Stimulated activated CD4-positive, alpha-beta T cell treated with anti-CD3 and anti-CD28 coated beads, Interleukin-2, amount 100 ng/mL, for 24 hours (primary cell): ENCODE results near the gene LAMP5.

ENCODE experiments used
- DNase-seq, 2 donors: peaks; one replicate each; pipeline ENCODE4 v3.0.0-alpha.2; 2020

The LAMP5 gene

GRCh38 chr20:9501473-9501872, 12.9 kb upstream of the LAMP5 start:
- DNase-seq, result no peak

GRCh38 chr20:9503526-9504245, 10.7 kb upstream of the LAMP5 start:
- DNase-seq, result no peak

- no peak for DNase-seq
Observed at GRCh38 chr20:9506280-9506821, 8.0 kb upstream of the LAMP5 start.

- no peak for DNase-seq
Observed at GRCh38 chr20:9506964-9507369, 7.4 kb upstream of the LAMP5 start.

DNA sequence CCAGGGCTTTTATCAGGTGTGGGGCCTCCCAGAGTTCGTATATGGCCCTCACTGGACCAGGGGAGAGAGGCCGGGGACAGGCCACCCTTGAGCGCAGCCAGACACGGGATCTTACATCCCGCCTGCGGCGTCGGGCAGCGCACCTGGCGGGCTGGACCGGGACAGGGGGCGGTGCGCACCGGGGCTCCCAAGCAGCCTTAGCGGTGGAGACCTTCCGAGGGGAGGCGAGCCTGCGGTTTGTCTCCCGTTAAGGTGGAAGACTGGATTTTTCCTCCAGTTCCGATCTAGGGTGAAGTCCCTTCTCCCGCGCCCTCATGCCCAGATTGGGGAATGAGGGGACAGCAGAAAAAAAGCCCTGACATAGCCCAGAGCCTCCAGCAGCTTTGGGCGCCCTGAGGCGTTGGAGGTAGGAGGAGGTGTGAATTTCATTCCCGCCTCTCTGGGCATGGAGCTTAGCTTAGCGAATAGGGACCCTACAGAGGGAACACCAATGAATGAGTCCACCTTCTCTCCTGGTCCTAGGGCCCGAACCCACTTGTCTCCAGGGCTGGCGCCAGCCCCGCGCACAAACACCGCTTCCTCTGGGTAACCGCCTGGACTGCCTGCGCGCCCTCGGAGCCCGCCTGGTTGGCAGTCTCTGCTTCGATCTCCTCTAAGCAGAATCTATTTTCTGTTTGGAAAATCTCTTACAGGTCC, 6.7 kb upstream of the LAMP5 start:
- DNase-seq, result no peak

GRCh38 chr20:9508240-9508661, 6.1 kb upstream of the LAMP5 start:
- DNase-seq, result no peak

- DNase-seq, result no peak
Observed at GRCh38 chr20:9508696-9509178, 5.7 kb upstream of the LAMP5 start.

DNA sequence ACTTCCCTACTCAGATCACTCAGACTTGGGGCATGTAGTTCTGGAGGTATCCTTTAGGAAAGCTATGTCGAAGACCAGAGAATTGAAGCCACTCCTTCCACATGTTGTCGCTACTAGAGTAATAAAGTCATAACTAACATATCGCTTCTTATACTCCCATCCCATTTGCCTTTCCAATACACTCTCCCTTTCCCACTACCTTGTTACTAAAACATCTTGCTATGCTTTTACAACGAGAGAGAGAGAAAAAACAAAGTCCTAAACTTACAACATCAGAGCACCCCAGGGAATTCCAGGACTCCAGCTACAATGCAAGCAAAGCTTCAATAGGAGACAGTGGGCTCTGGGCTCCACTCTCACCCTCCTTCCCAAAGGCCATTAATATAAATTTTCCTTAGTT, 5.1 kb upstream of the LAMP5 start:
- DNase-seq, result no peak

GRCh38 chr20:9510911-9511310, 3.5 kb upstream of the LAMP5 start:
- no peak for DNase-seq

GRCh38 chr20:9514072-9514460, 324 bp upstream of the LAMP5 start:
- no peak for DNase-seq

DNA sequence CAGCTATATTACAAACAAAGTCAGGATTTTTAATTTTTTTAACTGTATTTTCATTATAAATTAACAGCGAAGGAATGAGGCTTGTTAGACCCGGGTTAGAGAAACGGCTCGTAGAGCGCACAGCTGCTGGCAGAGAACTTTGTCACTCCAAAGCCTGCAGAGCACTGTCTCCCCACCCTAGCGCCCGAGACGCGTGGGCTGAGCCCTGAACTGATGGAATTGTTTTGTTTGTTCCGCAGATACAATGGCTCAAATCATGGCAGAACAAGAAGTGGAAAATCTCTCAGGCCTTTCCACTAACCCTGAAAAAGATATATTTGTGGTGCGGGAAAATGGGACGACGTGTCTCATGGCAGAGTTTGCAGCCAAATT, 810 bp downstream of the LAMP5 start:
- no peak for DNase-seq

DNA sequence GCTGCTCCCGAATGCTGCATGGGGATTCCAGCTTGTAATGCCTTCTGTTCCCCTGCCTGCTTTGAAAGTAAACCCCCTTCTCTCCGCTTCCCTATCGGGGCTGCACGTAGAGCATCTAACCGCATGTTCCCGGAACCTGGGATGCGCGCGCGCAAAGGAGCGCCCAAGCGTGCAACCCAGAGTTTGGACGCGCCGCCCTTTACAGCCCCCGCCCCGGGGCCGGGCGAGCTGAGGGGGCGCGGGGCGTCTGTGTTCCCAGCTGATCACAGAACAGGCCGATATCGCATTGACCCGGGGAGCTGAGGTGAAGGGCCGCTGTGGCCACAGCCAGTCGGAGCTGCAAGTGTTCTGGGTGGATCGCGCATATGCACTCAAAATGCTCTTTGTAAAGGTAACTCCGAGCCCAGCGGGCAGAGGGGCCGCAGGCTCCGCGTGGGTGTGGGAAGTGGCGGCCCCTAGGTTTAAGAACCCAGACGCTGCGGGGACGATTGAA, 1.4 kb downstream of the LAMP5 start:
- no peak for DNase-seq

- DNase-seq, result no peak
Observed at GRCh38 chr20:9516234-9516871, 2.0 kb downstream of the LAMP5 start.

- no peak for DNase-seq
Observed at GRCh38 chr20:9517297-9518162, 3.1 kb downstream of the LAMP5 start.

- no peak for DNase-seq
Observed at GRCh38 chr20:9518576-9519175, 4.3 kb downstream of the LAMP5 start.

- no peak for DNase-seq
Observed at GRCh38 chr20:9520086-9520485, 5.7 kb downstream of the LAMP5 start.

DNA sequence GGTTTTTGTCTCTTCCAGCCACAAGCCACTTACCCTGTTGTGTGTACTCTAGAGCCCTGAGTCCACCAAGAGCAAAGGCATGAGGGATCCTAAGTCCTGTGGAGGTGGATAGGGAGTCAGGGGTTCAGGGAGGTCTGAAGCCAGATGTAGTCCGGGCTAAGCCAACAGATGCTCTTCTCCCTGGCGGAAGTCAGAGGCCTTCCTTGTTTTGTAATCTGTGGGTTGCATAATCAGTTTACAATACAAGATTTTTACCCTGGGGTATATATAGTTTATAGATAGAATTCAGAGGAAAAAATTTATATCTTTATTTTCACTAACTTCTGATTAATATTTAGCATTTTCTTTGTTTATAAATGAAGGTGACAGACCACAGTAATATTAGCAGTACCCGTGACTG, 9.2 kb downstream of the LAMP5 start:
- DNase-seq, result no peak

DNA sequence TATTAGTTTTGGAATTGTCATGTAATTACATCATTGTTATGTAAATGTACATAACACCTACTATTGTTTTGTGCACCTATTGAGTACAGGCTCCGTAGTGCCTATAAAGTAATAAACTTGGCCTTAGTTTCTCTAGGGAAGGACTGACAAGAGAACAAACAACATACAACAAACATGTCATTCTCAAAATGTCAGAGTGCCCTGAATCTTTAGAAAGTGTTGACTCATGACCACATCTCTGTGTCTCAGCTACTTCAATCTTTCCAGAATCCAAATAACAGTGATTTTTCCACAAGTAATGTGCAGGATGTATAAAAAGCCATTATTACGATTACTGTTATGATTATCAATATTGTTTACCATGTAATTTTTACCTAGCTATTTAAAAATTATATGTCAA, 17.2 kb downstream of the LAMP5 start:
- no peak for DNase-seq

- DNase-seq, result no peak
Observed at GRCh38 chr20:9532069-9532838, 17.9 kb downstream of the LAMP5 start.

- no peak for DNase-seq
Observed at GRCh38 chr20:9534025-9534424, 19.6 kb downstream of the LAMP5 start.

- no peak for DNase-seq
Observed at GRCh38 chr20:9535449-9535848, 21.1 kb downstream of the LAMP5 start.
